Heart left ventricle (tissue), 16 donors: ENCODE measurements around the gene AFF4. TPM values are rescaled to one million over a fixed set of nuclear protein-coding genes. Genes with fewer than 3 reads are reported as not detected.

Source experiments
- ATAC-seq, 4 donors: fragments of 200-7000 bp; cut with Tn5 transposase; one replicate each; pipeline ENCODE4 v1.9.1; 2020 to 2022; ENCODE audit warnings: moderate library complexity in 4 of 4, mild to moderate bottlenecking in 3 of 4, moderate number of reproducible peaks in 1 of 4
- DNase-seq, 5 donors: peaks; one replicate each; pipeline ENCODE4 v3.0.0-alpha.2; 2020
- H3K27ac ChIP-seq, 12 donors: fragments of 200-600 bp; sonication (generic) in 4 of 12; one replicate each; pipeline versions ENCODE4 v1.5.0 to v1.8.0; 2016 to 2022; ENCODE audit warnings: mild to moderate bottlenecking in 2 of 12
- H3K27me3 ChIP-seq, 9 donors: fragments of 200-600 bp; sonication (generic) in 2 of 9; one replicate each; pipeline versions ENCODE4 v1.5.1 to v1.8.0; 2016 to 2022; ENCODE audit warnings: mild to moderate bottlenecking in 3 of 9
- H3K36me3 ChIP-seq, 9 donors: fragments of 200-600 bp; sonication (generic) in 2 of 9; one replicate each; pipeline versions ENCODE4 v1.5.0 to v1.8.0; 2018 to 2022; ENCODE audit warnings: mild to moderate bottlenecking in 2 of 9
- H3K4me1 ChIP-seq, 12 donors: fragments of 200-600 bp; sonication (generic) in 4 of 12; one replicate each; pipeline versions ENCODE4 v1.5.0 to v1.8.0; 2016 to 2022; ENCODE audit warnings: mild to moderate bottlenecking in 3 of 12
- H3K4me3 ChIP-seq, 12 donors: fragments of 200-600 bp; sonication (generic) in 4 of 12; one replicate each; pipeline versions ENCODE4 v1.5.0 to v1.8.0; 2017 to 2022; ENCODE audit warnings: mild to moderate bottlenecking in 9 of 12, moderate library complexity in 4 of 12
- H3K9me3 ChIP-seq, 12 donors: fragments of 200-600 bp; sonication (generic) in 4 of 12; one replicate each; pipeline versions ENCODE4 v1.5.0 to v1.8.0; 2016 to 2022; ENCODE audit warnings: mild to moderate bottlenecking in 1 of 12
- CTCF ChIP-seq, 12 donors: fragments of 200-600 bp; sonication (generic) in 4 of 12; IDR thresholded peaks; one replicate each; pipeline versions ENCODE4 v1.5.0 to v1.8.0; 2018 to 2022; ENCODE audit warnings: antibody characterized with exemption in 12 of 12, mild to moderate bottlenecking in 5 of 12
- POLR2A ChIP-seq, 2 donors: fragments of 450-650 bp; IDR thresholded peaks; one replicate each; pipeline ENCODE4 v1.6.1; 2017; ENCODE audit warnings: antibody characterized with exemption in 2 of 2, mild to moderate bottlenecking in 2 of 2, moderate library complexity in 2 of 2
- WGBS, 4 donors: extraction: QIAGEN DNeasy Blood & Tissue Kit in 2 of 4; methylation state at CpG; one replicate each; pipeline versions ENCODE4 v1.1.5 to v1.1.7; 2013 to 2018; 5-methylcytosine and 5-hydroxymethylcytosine counted together
- intact Hi-C, 10 donors: fragments of 100-400 bp; cut with DNase I; formaldehyde crosslinking; loops; one replicate each; pipeline versions ENCODE4 v1.11.1 to v1.14.2; 2022
- polyA plus RNA-seq, 2 donors: library from polyadenylated mRNA; stranded (reverse); fragments of 200-250 nt; gene quantifications; one replicate each; pipeline ENCODE4 v1.2.3, GENCODE V29; 2013
- total RNA-seq, 9 donors: library from RNA; depleted of rRNA in 2 of 9; stranded (reverse); fragments of >200 nt in 2 of 9; fragmentation: NEBNext Ultra II Directional in 3 of 9; extraction: Animal tissue kit (Norgen Biotek cat#: 25700) in 3 of 9; gene quantifications; one replicate each; pipeline versions ENCODE4 v1.1.0 to v1.2.4, GENCODE V29; 2016 to 2023
- donor health status: ischemic (EF 13 %, LVEDD 7.1; RV severe dilation, severe dysfunction).
- donor health status: healthy with polysubstance abuse.
- donor health status: DM: no; HTN: yes; CAD: no.
- donor health status: DM: no; HTN: no; CAD: no.
- donor health status: ischemic (EF 25% LVEDD 6.9; RV normal size, moderate dysfunction).
- donor health status: ischemic (EF 25% LVEDD 5.7; RV mildly dilated, moderate dysfunction).
- donor health status: healthy.
- donor health status: DM: yes; HTN: yes; CAD: no.
- donor health status: ischemic (EF 35%, LVEDD 5.7; RV mildly dilated, moderate dysfunction).
- donor health status: nonischemic (EF 11% LVEDD 7.7; RV severe dilation, severe dysfunction).
- donor health status: DM: yes; HTN: yes; CAD: no.
- donor health status: PGD.
- donor health status: ischemic (EF 29% LVEDD 5.4; RV normal size, mild dysfunction).
- donor health status: nonischemic (EF 23%, LVEDD 6.1; RV moderate dilation, normal function).

The AFF4 gene
- total and polyA plus RNA-seq, 11 donors: 6.7 to 65.8 (median 45.1) TPM

GRCh38 chr5:132901730-132902129, 61.7 kb downstream of the AFF4 start:
- DNase-seq (no peak), ATAC-seq (no peak)
- intact Hi-C loops: no loop called here
- Histone ChIP-seq H3K36me3 (peaks cover 0 to 76% (median 64%) of the 10 kb centered on the region in 9 donors), H3K27me3 (no peaks in the 10 kb centered on the region), H3K4me3 (no peak overlapping the region), H3K27ac (no peak overlapping the region), H3K4me1 (peaks cover 0 to 12% (median 0%) of the 10 kb centered on the region in 12 donors), H3K9me3 (no peaks in the 10 kb centered on the region)
- no peak for TF ChIP-seq POLR2A (IDR thresholded peaks at IDR 0.05)
- peak in 1 of 12 donors; percentile 12 for TF ChIP-seq CTCF (IDR thresholded peaks at IDR 0.05)
- WGBS, 4 donors: 96 to 100% (median 97%) methylated on average over 3 of the region's 3 CpGs

DNA sequence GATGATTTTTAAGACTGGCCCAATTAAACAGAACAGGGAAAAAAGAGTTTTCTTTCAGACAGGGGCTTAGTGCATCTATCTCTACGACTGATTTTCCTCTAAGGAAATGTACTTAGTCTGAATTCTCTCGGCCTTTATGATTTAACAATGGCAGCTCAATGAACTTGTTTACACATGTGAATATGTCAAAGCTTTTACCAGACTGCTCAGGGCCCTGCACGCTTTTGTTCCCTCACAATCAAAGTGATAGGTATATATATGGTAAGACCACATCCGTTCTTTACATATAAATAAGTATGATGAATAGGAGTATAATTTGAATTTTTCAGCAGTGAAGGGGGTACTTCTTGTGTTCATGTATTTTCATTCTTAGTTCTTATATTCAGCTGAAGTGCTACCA, 62.4 kb downstream of the AFF4 start:
- intact Hi-C loops: no loop called here
- Histone ChIP-seq H3K27me3 (no peaks in the 10 kb centered on the region), H3K9me3 (no peaks in the 10 kb centered on the region), H3K36me3 (peaks cover 0 to 83% (median 71%) of the 10 kb centered on the region in 9 donors), H3K4me3 (no peak overlapping the region), H3K4me1 (peaks cover 0 to 15% (median 3%) of the 10 kb centered on the region in 12 donors), H3K27ac (no peak overlapping the region)
- ATAC-seq (no peak), DNase-seq (no peak)
- 82 to 92% (median 88%) methylated on average over 4 of the region's 4 CpGs for WGBS, 4 donors
- TF ChIP-seq CTCF (IDR thresholded peaks at IDR 0.05): no peak
- no peak for TF ChIP-seq POLR2A (IDR thresholded peaks at IDR 0.05)

- Histone ChIP-seq H3K36me3 (peaks cover 0 to 98% (median 91%) of the 10 kb centered on the region in 9 donors), H3K4me1 (peaks cover 0 to 24% (median 5%) of the 10 kb centered on the region in 12 donors), H3K4me3 (no peak overlapping the region), H3K27ac (no peak overlapping the region), H3K27me3 (no peaks in the 10 kb centered on the region), H3K9me3 (no peaks in the 10 kb centered on the region)
- ATAC-seq (no peak), DNase-seq (no peak)
- intact Hi-C loops: loop anchor here in 2 of 10 donors (5.0 to 10.0 kb wide), 2 partner anchors 59 to 67 kb away; partner anchors contain the start of gene AFF4 (in 1 of the 2)
- TF ChIP-seq POLR2A (IDR thresholded peaks at IDR 0.05) (no peak), CTCF (IDR thresholded peaks at IDR 0.05) (no peak)
- 72 to 81% (median 72%) methylated on average over 3 of the region's 3 CpGs for whole genome bisulfite sequencing, 4 donors
Measured at GRCh38 chr5:132898094-132898493, 65.3 kb downstream of the AFF4 start.

DNA sequence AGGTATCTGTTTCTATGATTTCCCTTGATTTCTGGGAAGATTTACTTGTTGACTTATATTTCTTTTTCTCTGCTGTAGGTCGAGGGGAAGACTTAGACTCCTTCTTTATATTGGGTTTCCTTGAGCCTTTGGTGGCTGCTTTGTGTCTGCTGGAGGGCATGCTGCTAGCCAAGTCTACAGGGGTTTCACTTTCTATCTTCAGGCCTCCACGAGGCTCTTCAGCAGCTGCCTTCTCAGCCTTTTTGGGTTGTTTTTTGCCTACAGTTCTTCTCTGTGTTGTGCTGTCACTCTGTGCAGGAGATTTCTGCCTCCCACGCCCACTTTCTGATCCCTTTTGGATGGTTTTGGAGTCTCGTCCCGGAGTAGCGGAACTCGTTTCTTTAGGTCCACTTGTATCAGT, 66.7 kb downstream of the AFF4 start:
- H3K27me3 ChIP-seq: no peaks in the 10 kb centered on the region
- intact Hi-C loops: loop anchor here in 2 of 10 donors (5.0 to 10.0 kb wide), 2 partner anchors 61 to 68 kb away; partner anchors contain the start of gene AFF4 (in 1 of the 2)
- WGBS, 4 donors: 81 to 89% (median 83%) methylated on average over 7 of the region's 7 CpGs
- ATAC-seq: no peak
- H3K27ac ChIP-seq: peak overlapping the region in 2 of 12 donors; percentile 9 to 73
- H3K4me3 ChIP-seq: no peak overlapping the region
- TF ChIP-seq POLR2A (IDR thresholded peaks at IDR 0.05) (no peak), CTCF (IDR thresholded peaks at IDR 0.05) (no peak)
- H3K9me3 ChIP-seq: no peaks in the 10 kb centered on the region
- DNase-seq: no peak
- peaks cover 0 to 24% (median 5%) of the 10 kb centered on the region in 12 donors for H3K4me1 ChIP-seq
- H3K36me3 ChIP-seq: peaks cover 0 to 99% (median 92%) of the 10 kb centered on the region in 9 donors
